ENCODE measurements around the gene PET117.
A peak's percentile ranks its signal among the peaks of the same experiment; 100 is the strongest.
"Not testable (repeated sequence)": the region's sequence is repeated elsewhere in the genome, so short reads cannot be mapped to it uniquely, and the experiment has no call there.

Gene PET117, protein sequence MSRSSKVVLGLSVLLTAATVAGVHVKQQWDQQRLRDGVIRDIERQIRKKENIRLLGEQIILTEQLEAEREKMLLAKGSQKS

DNA sequence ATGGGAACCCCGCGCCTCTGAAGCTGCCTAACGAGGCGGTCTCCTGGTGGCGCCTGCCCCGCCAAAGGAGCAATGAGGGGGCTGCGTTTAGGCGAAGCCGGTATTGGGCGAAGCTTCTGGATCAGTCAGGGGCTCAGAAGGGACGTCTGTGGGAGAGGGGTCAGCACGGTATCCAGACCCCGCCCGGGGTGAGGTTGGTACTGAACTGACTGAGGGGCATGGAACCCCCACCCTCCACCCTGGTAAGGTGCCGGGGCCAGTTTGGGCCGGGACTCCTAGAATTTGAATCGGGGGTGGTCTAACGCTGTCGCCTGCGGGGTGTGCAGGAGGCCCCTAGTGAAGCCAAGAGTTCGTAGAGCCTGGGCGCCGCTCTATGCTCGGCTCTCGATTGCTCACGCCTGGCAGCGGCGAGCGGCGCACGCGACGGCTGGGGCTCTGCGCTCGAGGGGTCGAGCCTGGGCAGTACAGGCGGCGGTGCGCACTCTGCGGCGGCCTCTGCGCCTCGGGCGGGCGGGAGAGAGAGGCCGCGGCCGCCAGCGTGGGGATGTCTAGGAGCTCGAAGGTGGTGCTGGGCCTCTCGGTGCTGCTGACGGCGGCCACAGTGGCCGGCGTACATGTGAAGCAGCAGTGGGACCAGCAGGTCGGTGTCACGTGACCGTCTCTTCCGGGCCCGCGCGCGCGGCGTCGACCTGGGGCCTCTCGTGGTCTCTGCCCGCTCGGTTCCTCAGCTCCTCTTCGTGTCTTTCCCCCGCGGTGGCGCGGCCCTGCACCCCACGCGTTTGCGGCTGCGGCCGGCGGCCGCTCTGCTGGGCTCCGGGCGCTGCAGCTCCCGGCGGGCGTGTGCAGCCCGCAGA is at the start of gene PET117, which contains the start of gene KAT14:
Gene PET117, plus strand, starts transcription at position 452 of the 854 bp plus-strand sequence. Its CDS starts 93 bp downstream, at position 545.
Gene KAT14, plus strand, starts transcription at position 452 of the 854 bp plus-strand sequence. CDS start 4,798 bp downstream, outside the sequence.
- peak; percentile 95 for DNase-seq (ENCODE audit: low spot score)

DNA sequence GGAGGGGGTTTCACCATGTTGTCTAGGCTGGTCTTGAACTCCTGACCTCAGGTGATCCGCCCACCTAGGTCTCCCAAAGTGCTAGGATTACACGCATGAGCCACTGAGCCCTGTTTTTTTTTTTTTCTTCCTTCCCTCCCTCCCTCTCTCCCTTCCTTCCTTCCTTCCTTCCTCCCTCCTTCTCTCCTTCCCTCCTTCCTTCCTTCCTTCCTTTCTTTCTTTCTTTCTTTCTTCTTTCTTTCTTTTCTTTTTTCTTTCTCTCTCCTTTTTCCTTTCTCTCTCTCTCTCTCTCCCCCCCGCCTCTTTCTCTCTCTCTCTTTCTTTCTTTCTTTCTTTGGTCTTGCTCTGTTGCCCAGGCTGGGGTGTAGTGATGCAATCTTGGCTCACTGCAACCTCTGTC is 49.4 kb upstream of the PET117 start:
- DNase-seq (ENCODE audit: low spot score), result not testable (repeated sequence)

DNA sequence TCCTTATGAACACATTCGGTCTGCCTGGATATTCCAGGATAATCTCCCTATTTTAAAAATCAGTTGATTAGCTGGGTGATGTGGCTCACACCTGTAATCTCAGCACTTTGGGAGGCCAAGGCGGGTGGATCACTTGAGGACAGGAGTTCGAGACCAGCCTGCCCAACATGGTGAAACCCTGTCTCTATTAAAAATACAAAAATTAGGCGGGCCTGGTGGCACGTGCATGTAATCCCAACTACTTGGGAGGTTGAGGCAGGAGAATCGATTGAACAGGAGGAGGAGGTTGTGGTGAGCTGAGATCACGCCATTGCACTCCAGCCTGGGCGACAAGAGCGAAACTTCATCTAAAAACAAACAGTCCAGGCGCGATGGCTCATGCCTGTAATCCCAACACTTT is 48.8 kb upstream of the PET117 start:
- not testable (repeated sequence) for DNase-seq (ENCODE audit: low spot score)

- no peak for DNase-seq (ENCODE audit: low spot score)
Observed at GRCh38 chr20:18090044-18090443, 47.6 kb upstream of the PET117 start.

- DNase-seq (ENCODE audit: low spot score), result no peak
Observed at GRCh38 chr20:18090477-18090876, 47.2 kb upstream of the PET117 start.

- DNase-seq (ENCODE audit: low spot score), result no peak
Observed at GRCh38 chr20:18091623-18092022, 46.0 kb upstream of the PET117 start.

DNA sequence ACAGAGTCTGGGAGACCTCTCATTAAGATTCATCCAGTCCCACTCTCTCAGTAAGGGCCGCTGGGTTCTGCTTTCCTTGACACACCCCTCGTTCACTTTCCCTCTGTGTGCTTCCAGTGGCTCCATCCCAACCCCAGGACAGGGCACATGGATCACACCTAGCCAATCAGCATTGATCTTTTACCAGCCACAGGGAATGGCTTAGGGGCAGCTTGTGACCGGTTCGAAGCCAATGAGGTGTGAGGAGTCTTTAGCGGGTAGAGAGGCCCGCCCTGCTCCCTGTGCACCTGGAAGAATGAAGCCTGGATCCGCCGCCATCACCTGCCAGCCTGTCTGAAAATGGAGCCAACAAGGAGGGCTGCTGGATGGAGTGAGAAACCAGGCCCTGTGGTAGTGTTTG is 44.8 kb upstream of the PET117 start:
- DNase-seq (ENCODE audit: low spot score), result no peak

DNA sequence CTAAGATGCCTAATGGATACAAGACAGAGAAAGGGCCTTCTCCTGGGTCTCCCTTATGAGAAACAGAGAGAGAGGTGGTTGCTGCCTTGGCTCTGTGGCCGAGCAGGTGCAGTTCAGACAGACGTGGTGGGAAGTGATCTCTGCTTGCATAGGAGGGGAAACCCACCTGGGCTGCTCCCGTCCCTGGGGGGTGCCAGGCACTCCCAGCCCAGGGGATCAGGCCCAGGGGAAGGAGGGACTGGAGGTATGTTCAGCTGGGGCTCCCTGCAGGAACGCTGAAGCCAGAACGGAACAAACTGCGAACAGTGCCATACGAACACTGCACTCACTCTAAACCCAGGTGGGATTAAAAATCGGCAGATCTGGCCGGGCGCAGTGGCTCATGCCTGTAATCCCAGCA is 44.3 kb upstream of the PET117 start:
- DNase-seq (ENCODE audit: low spot score), result no peak

DNA sequence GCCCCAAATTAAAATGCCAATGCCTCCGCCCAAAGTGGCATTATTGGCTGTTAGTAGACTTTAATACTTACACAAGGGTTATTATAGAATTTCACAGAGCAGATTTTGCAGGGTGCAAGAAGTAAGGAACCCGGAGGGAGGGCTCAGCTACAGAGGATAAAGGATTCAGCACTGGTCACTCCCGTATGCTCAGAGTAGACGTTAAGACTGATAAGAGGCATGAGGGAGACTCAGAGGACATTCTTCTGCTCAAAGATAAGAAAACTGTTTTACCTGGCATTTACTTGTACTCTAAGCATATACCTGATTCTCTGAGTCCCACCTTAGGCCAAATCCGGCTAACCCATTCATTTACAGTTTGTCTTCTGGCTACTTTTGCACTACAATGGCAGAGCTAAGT is 43.5 kb upstream of the PET117 start:
- DNase-seq (ENCODE audit: low spot score), result no peak

DNA sequence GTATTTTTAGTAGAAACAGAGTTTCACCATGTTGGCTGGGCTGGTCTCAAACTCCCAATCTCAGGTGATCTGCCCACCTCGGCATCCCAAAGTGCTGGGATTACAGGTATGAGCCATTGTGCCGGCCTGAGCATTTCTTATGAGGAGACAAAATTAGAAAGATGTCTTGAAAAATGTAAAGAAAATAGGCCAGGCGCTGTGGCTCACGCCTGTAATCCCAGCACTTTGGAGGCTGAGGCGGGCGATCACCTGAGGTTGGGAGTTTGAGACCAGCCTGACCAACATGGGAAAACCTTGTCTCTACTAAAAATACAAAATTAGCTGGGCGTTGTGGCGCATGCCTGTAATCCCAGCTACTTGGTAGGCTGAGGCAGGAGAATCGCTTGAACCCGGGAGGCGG is 37.1 kb upstream of the PET117 start:
- not testable (repeated sequence) for DNase-seq (ENCODE audit: low spot score)

GRCh38 chr20:18101125-18101810 is 36.4 kb upstream of the PET117 start:
- no peak for DNase-seq (ENCODE audit: low spot score)

- no peak for DNase-seq (ENCODE audit: low spot score)
Observed at GRCh38 chr20:18103497-18103896, 34.2 kb upstream of the PET117 start.

DNA sequence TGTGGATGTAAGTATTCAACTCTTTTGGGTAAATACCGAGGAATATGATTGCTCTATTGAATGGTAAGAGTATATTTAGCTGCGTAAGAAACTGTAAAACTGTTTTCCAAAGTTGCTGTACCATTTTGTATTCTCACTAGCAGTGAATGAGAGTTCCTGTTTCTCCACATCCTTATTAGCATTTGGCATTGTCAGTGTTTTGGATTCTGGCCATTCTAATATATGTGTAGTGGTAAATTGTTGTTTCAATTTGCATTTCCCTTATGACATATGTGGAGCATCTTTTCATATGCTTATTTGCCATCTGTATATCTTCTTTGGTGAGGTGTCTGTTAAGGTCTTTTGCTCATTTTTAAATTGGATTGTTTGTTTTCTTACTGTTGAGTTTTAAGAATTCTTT is 29.3 kb upstream of the PET117 start:
- no peak for DNase-seq (ENCODE audit: low spot score)

GRCh38 chr20:18128574-18128973 is 9.1 kb upstream of the PET117 start:
- not testable (repeated sequence) for DNase-seq (ENCODE audit: low spot score)

- DNase-seq (ENCODE audit: low spot score), result no peak
Observed at GRCh38 chr20:18132663-18133062, 5.0 kb upstream of the PET117 start.

DNA sequence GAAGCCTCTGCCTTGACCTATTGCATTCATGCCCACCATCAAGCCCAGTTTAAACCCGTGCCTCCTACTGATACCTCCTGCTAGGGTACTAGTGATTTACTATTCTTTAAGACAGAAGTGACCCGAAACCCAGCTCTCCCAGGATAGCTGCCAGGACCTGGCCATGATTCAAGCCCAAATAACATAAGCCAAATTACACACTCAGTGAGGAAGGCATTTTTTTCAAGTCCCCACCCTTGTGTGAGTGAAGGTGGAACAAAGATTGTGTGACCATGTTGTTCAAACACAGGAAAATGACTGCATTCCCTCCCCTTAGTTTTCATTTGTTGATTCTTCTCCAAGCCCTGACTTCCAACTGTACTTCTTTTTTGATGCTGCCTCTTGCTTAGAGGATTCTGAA is 3.7 kb upstream of the PET117 start:
- no peak for DNase-seq (ENCODE audit: low spot score)

- no peak for DNase-seq (ENCODE audit: low spot score)
Observed at GRCh38 chr20:18138266-18138582, 561 bp downstream of the PET117 start.

- DNase-seq (ENCODE audit: low spot score), result no peak
Observed at GRCh38 chr20:18138639-18139583, 1.2 kb downstream of the PET117 start.

GRCh38 chr20:18139832-18140231 is 2.2 kb downstream of the PET117 start:
- no peak for DNase-seq (ENCODE audit: low spot score)

GRCh38 chr20:18144541-18145099 is 7.0 kb downstream of the PET117 start:
- DNase-seq (ENCODE audit: low spot score), result no peak

GRCh38 chr20:18154342-18154741 is 16.7 kb downstream of the PET117 start:
- no peak for DNase-seq (ENCODE audit: low spot score)

GRCh38 chr20:18156045-18156444 is 18.4 kb downstream of the PET117 start:
- DNase-seq (ENCODE audit: low spot score), result no peak
